ENCODE measurements around the gene MFAP4.

Gene MFAP4

GRCh38 chr17:19343256-19343630, 43.7 kb downstream of the MFAP4 start:
- no peak overlapping the region for H3K4me2 ChIP-seq (ENCODE audit: low read length)
- H3K9ac ChIP-seq (ENCODE audit: low read length) = no peak overlapping the region
- TF ChIP-seq EZH2phosphoT487 (IDR thresholded peaks at IDR 0.05; ENCODE audit: low read depth) (no peak), CTCF (IDR thresholded peaks at IDR 0.05; ENCODE audit: low read depth, low read length) (no peak)
- no peak overlapping the region for H2AFZ ChIP-seq (ENCODE audit: low read depth, low read length)
- no peaks in the 10 kb centered on the region for H3K4me1 ChIP-seq (ENCODE audit: low read length)
- no peak overlapping the region for H3K27ac ChIP-seq (ENCODE audit: low read length)
- H4K20me1 ChIP-seq (ENCODE audit: insufficient read depth, low read length) = no peaks in the 10 kb centered on the region
- H3K36me3 ChIP-seq (replicated peaks; ENCODE audit: low read depth, low read length) = no peaks in the 10 kb centered on the region
- no peaks in the 10 kb centered on the region for H3K79me2 ChIP-seq (ENCODE audit: low read length)
- no peak overlapping the region for H3K4me3 ChIP-seq (ENCODE audit: low read length)
- no peaks in the 10 kb centered on the region for H3K27me3 ChIP-seq (ENCODE audit: low read depth, low read length)
- no peaks in the 10 kb centered on the region for H3K9me3 ChIP-seq (ENCODE audit: insufficient read depth, low read length)

DNA sequence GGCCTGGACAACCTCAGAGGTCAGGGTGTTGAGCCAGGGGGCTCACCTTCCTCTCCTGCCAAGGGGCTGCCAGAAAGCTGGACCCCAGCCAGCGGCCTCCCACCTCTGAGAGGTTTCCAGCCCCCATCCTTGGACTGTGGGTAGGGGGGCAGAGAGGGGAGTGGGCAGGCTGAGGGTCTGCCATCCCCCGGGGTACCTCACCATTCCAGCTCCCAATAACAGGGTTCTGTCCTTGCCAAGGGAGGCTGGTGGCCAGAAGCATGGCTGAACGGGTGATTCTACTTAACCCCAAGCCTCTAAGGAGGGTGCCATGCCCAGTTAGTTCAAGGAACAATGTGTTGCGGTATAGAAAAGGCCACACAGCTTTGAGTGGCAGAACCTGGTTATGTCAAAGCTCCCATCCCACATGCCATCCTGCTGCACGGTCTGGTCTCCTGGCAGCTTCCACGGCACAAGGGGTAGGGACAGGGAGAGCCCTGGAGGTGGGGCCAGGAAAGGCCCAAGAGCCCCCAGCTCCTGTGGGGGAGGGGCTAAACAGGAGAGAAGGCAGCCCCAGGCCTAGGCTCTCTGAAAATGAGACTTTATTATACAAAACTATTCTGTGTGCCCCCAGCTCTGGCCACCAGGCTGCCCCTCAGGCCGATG, 44.3 kb downstream of the MFAP4 start:
- TF ChIP-seq EZH2phosphoT487 (IDR thresholded peaks at IDR 0.05; ENCODE audit: low read depth) (no peak), CTCF (IDR thresholded peaks at IDR 0.05; ENCODE audit: low read depth, low read length) (no peak)
- Histone ChIP-seq H2AFZ (ENCODE audit: low read depth, low read length) (no peak overlapping the region), H3K4me1 (ENCODE audit: low read length) (no peaks in the 10 kb centered on the region), H3K4me3 (ENCODE audit: low read length) (no peak overlapping the region), H3K4me2 (ENCODE audit: low read length) (no peak overlapping the region), H3K36me3 (replicated peaks; ENCODE audit: low read depth, low read length) (no peaks in the 10 kb centered on the region), H3K79me2 (ENCODE audit: low read length) (no peaks in the 10 kb centered on the region), H3K9ac (ENCODE audit: low read length) (no peak overlapping the region), H3K27me3 (ENCODE audit: low read depth, low read length) (no peaks in the 10 kb centered on the region), H3K9me3 (ENCODE audit: insufficient read depth, low read length) (no peaks in the 10 kb centered on the region), H4K20me1 (ENCODE audit: insufficient read depth, low read length) (no peaks in the 10 kb centered on the region), H3K27ac (ENCODE audit: low read length) (no peak overlapping the region)

- TF ChIP-seq EZH2phosphoT487 (IDR thresholded peaks at IDR 0.05; ENCODE audit: low read depth) (no peak), CTCF (IDR thresholded peaks at IDR 0.05; ENCODE audit: low read depth, low read length) (no peak)
- H3K27ac ChIP-seq (ENCODE audit: low read length) = no peak overlapping the region
- no peaks in the 10 kb centered on the region for H3K79me2 ChIP-seq (ENCODE audit: low read length)
- H3K4me3 ChIP-seq (ENCODE audit: low read length) = no peak overlapping the region
- H3K9me3 ChIP-seq (ENCODE audit: insufficient read depth, low read length) = no peaks in the 10 kb centered on the region
- H3K9ac ChIP-seq (ENCODE audit: low read length) = no peak overlapping the region
- H3K36me3 ChIP-seq (replicated peaks; ENCODE audit: low read depth, low read length) = no peaks in the 10 kb centered on the region
- no peak overlapping the region for H2AFZ ChIP-seq (ENCODE audit: low read depth, low read length)
- no peak overlapping the region for H3K4me2 ChIP-seq (ENCODE audit: low read length)
- no peaks in the 10 kb centered on the region for H4K20me1 ChIP-seq (ENCODE audit: insufficient read depth, low read length)
- no peaks in the 10 kb centered on the region for H3K4me1 ChIP-seq (ENCODE audit: low read length)
- no peaks in the 10 kb centered on the region for H3K27me3 ChIP-seq (ENCODE audit: low read depth, low read length)
Observed at GRCh38 chr17:19341641-19342610, 45.1 kb downstream of the MFAP4 start.

DNA sequence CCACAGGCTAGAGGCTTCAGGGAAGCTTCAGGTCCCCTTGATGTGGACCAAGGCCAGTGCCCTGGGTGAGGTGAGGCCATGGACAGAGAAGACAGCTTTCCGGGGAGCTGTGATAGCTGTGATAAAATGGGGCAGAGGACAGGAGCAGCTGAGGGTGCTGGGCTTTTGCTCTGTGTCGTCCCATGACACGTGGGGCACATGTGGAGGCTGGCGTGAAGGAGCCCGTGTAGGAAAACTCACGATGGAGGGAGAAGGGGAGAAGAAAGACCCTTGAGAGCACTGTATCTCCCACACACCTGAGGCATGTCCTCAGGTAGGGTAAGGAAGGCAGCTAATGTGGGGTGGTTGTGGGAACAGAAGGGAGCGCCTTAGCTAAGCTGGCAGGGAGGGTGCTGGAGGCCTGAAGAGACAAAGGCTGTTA, 45.8 kb downstream of the MFAP4 start:
- Histone ChIP-seq H3K9ac (ENCODE audit: low read length) (no peak overlapping the region), H3K4me3 (ENCODE audit: low read length) (no peak overlapping the region), H3K27ac (ENCODE audit: low read length) (no peak overlapping the region), H3K27me3 (ENCODE audit: low read depth, low read length) (no peaks in the 10 kb centered on the region), H3K79me2 (ENCODE audit: low read length) (no peaks in the 10 kb centered on the region), H3K4me2 (ENCODE audit: low read length) (no peak overlapping the region), H3K36me3 (replicated peaks; ENCODE audit: low read depth, low read length) (no peaks in the 10 kb centered on the region), H3K4me1 (ENCODE audit: low read length) (no peaks in the 10 kb centered on the region), H2AFZ (ENCODE audit: low read depth, low read length) (no peak overlapping the region), H4K20me1 (ENCODE audit: insufficient read depth, low read length) (no peaks in the 10 kb centered on the region), H3K9me3 (ENCODE audit: insufficient read depth, low read length) (no peaks in the 10 kb centered on the region)
- TF ChIP-seq CTCF (IDR thresholded peaks at IDR 0.05; ENCODE audit: low read depth, low read length) = no peak
